GM23338 (cell line): ENCODE data around the gene ADI1.

ENCODE experiments used
- CREB1 ChIP-seq: fragments of 250-450 bp; sonication (Bioruptor Pico); IDR thresholded peaks from 2 replicates; pipeline ENCODE4 v1.5.0; 2020; ENCODE audit warnings: low read depth, mild to moderate bottlenecking, moderate library complexity
- CTCF ChIP-seq, 2 experiments: fragments of 200-600 bp in 1 of 2; sonication (generic) in 1 of 2; conservative IDR thresholded peaks; 2 replicates each; pipeline versions ENCODE4 v1.5.1 to v1.6.1; 2016 to 2017; ENCODE audit warnings: antibody characterized with exemption in 2 of 2, low read depth in 2 of 2, mild to moderate bottlenecking in 2 of 2, moderate library complexity in 1 of 2
- ETS1 ChIP-seq: IDR thresholded peaks from 2 replicates; pipeline ENCODE4 v1.6.1; 2016; ENCODE audit warnings: antibody characterized with exemption
- EZH2 ChIP-seq: fragments of 200-600 bp; sonication (generic); IDR thresholded peaks from one replicate; pipeline ENCODE4 v1.8.0; 2017; ENCODE audit warnings: antibody characterized with exemption, mild to moderate bottlenecking, low read depth; ENCODE audit not compliant: unreplicated experiment
- EZH2phosphoT487 ChIP-seq: fragments of 200-600 bp; sonication (generic); IDR thresholded peaks from one replicate; pipeline ENCODE4 v1.8.1; 2018; ENCODE audit warnings: antibody characterized with exemption; ENCODE audit not compliant: unreplicated experiment
- JUNB ChIP-seq: IDR thresholded peaks from one replicate; pipeline ENCODE4 v1.6.1; 2016; ENCODE audit warnings: antibody characterized with exemption; ENCODE audit not compliant: unreplicated experiment
- POLR2AphosphoS5 ChIP-seq: IDR thresholded peaks from 2 replicates; pipeline ENCODE4 v1.6.1; 2016; ENCODE audit warnings: antibody characterized with exemption, low read depth
- ZNF331 ChIP-seq: fragments of 250-450 bp; sonication (Bioruptor Pico); IDR thresholded peaks from 2 replicates; pipeline ENCODE4 v1.5.0; 2020; ENCODE audit warnings: low read depth, mild to moderate bottlenecking, moderate library complexity
- TF ChIP-seq, protein P1 (sequence below): IDR thresholded peaks from one replicate; pipeline ENCODE4 v1.6.1; 2018; ENCODE audit warnings: antibody characterized with exemption; ENCODE audit not compliant: unreplicated experiment
- TF ChIP-seq, protein P2 (sequence below): fragments of 250-450 bp; sonication (Bioruptor Pico); IDR thresholded peaks from 2 replicates; pipeline ENCODE4 v1.5.0; 2020; ENCODE audit warnings: mild to moderate bottlenecking, moderate library complexity

DNA sequence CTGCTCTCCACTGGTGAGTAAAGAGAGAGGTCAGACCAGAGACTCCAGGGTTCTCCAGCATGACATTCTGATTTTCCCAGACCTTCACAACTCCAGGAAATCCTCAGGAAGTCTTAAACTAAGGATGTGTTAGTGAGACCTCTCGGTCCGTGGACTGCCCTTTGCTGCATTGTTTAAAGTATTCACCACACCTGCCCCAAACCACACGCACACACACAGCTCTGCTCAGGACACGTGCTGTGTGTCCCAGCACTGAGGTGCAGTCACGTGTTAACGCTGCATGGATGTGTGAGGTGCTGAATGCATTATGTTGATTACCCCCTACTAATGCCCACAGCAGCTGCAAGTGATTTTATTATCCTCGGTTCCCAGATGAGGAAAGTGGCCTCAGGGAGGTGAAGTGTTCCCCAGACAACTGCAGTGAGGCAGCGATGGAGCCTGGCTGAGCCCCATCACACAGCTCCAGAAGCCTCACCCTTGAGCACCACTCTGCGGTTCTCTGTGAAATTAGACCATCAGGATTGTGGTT is 71.5 kb downstream of the ADI1 start:
- TF ChIP-seq CTCF (conservative IDR thresholded peaks at IDR 0.05; ENCODE audit: low read depth in 2 of 2) (no peak), CREB1 (CRISPR knock-in tag) (no peak), EZH2 (no peak), JUNB (no peak), POLR2AphosphoS5 (no peak), EZH2phosphoT487 (no peak), ETS1 (no peak), ZNF331 (no peak)
- TF ChIP-seq, protein P1, sequence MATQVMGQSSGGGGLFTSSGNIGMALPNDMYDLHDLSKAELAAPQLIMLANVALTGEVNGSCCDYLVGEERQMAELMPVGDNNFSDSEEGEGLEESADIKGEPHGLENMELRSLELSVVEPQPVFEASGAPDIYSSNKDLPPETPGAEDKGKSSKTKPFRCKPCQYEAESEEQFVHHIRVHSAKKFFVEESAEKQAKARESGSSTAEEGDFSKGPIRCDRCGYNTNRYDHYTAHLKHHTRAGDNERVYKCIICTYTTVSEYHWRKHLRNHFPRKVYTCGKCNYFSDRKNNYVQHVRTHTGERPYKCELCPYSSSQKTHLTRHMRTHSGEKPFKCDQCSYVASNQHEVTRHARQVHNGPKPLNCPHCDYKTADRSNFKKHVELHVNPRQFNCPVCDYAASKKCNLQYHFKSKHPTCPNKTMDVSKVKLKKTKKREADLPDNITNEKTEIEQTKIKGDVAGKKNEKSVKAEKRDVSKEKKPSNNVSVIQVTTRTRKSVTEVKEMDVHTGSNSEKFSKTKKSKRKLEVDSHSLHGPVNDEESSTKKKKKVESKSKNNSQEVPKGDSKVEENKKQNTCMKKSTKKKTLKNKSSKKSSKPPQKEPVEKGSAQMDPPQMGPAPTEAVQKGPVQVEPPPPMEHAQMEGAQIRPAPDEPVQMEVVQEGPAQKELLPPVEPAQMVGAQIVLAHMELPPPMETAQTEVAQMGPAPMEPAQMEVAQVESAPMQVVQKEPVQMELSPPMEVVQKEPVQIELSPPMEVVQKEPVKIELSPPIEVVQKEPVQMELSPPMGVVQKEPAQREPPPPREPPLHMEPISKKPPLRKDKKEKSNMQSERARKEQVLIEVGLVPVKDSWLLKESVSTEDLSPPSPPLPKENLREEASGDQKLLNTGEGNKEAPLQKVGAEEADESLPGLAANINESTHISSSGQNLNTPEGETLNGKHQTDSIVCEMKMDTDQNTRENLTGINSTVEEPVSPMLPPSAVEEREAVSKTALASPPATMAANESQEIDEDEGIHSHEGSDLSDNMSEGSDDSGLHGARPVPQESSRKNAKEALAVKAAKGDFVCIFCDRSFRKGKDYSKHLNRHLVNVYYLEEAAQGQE, result no peak
- TF ChIP-seq, protein P2, sequence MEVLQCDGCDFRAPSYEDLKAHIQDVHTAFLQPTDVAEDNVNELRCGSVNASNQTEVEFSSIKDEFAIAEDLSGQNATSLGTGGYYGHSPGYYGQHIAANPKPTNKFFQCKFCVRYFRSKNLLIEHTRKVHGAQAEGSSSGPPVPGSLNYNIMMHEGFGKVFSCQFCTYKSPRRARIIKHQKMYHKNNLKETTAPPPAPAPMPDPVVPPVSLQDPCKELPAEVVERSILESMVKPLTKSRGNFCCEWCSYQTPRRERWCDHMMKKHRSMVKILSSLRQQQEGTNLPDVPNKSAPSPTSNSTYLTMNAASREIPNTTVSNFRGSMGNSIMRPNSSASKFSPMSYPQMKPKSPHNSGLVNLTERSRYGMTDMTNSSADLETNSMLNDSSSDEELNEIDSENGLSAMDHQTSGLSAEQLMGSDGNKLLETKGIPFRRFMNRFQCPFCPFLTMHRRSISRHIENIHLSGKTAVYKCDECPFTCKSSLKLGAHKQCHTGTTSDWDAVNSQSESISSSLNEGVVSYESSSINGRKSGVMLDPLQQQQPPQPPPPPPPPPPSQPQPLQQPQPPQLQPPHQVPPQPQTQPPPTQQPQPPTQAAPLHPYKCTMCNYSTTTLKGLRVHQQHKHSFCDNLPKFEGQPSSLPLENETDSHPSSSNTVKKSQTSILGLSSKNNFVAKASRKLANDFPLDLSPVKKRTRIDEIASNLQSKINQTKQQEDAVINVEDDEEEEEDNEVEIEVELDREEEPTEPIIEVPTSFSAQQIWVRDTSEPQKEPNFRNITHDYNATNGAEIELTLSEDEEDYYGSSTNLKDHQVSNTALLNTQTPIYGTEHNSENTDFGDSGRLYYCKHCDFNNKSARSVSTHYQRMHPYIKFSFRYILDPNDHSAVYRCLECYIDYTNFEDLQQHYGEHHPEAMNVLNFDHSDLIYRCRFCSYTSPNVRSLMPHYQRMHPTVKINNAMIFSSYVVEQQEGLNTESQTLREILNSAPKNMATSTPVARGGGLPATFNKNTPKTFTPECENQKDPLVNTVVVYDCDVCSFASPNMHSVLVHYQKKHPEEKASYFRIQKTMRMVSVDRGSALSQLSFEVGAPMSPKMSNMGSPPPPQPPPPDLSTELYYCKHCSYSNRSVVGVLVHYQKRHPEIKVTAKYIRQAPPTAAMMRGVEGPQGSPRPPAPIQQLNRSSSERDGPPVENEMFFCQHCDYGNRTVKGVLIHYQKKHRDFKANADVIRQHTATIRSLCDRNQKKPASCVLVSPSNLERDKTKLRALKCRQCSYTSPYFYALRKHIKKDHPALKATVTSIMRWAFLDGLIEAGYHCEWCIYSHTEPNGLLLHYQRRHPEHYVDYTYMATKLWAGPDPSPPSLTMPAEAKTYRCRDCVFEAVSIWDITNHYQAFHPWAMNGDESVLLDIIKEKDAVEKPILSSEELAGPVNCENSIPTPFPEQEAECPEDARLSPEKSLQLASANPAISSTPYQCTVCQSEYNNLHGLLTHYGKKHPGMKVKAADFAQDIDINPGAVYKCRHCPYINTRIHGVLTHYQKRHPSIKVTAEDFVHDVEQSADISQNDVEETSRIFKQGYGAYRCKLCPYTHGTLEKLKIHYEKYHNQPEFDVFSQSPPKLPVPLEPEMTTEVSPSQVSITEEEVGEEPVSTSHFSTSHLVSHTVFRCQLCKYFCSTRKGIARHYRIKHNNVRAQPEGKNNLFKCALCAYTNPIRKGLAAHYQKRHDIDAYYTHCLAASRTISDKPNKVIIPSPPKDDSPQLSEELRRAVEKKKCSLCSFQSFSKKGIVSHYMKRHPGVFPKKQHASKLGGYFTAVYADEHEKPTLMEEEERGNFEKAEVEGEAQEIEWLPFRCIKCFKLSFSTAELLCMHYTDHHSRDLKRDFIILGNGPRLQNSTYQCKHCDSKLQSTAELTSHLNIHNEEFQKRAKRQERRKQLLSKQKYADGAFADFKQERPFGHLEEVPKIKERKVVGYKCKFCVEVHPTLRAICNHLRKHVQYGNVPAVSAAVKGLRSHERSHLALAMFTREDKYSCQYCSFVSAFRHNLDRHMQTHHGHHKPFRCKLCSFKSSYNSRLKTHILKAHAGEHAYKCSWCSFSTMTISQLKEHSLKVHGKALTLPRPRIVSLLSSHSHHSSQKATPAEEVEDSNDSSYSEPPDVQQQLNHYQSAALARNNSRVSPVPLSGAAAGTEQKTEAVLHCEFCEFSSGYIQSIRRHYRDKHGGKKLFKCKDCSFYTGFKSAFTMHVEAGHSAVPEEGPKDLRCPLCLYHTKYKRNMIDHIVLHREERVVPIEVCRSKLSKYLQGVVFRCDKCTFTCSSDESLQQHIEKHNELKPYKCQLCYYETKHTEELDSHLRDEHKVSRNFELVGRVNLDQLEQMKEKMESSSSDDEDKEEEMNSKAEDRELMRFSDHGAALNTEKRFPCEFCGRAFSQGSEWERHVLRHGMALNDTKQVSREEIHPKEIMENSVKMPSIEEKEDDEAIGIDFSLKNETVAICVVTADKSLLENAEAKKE (CRISPR knock-in tag), result no peak
